Thyroid gland (tissue), 4 donors: ENCODE measurements around the gene ALKBH3.

Experiments
- CTCF ChIP-seq, 6 experiments: fragments of 200-600 bp in 3 of 6; fragments of 450-650 bp in 3 of 6; sonication (generic) in 3 of 6; IDR thresholded peaks; one replicate each; pipeline ENCODE4 v1.5.1; 2016 to 2019; ENCODE audit warnings: antibody characterized with exemption in 6 of 6, mild to moderate bottlenecking in 2 of 6, inconsistent platforms in 1 of 6, moderate library complexity in 1 of 6
- POLR2A ChIP-seq, 2 donors: fragments of 450-650 bp; IDR thresholded peaks; one replicate each; pipeline ENCODE4 v1.6.1; 2017; ENCODE audit warnings: antibody characterized with exemption in 2 of 2, mild to moderate bottlenecking in 2 of 2, moderate library complexity in 1 of 2

- TF ChIP-seq POLR2A (IDR thresholded peaks at IDR 0.05) = no peak
- TF ChIP-seq CTCF (IDR thresholded peaks at IDR 0.05) = no peak
Observed at GRCh38 chr11:43837879-43838278, 42.8 kb upstream of the ALKBH3 start.
